Measurements from ENCODE around the gene NDUFA6. TPM values are rescaled to one million over a fixed set of nuclear protein-coding genes. Genes with fewer than 3 reads are reported as not detected.
A peak's percentile ranks its signal among the peaks of the same experiment; 100 is the strongest.

NDUFA6 gene
- total RNA-seq, 2 experiments from 2014 or later, result 52.8 to 59.8 TPM

GRCh38 chr22:42083119-42083518 lies 7.5 kb downstream of the NDUFA6 start:
- Mint-ChIP-seq H3K4me3 (peak overlapping the region; percentile 48), H3K27ac (peak overlapping the region; percentile 75), H3K9me3 (no peaks in the 10 kb centered on the region), H3K27me3 (no peaks in the 10 kb centered on the region), H3K4me1 (ENCODE audit: low read depth) (peaks cover 48% of the 10 kb centered on the region), H3K36me3 (ENCODE audit: low read depth) (peaks cover 64% of the 10 kb centered on the region)
- intact Hi-C loops (cut with DNase I, micrococcal nuclease), result loop anchor here in 1 of 2 experiments (10.0 kb wide), 1 partner anchor 442 kb away; no protein-coding TSS in a partner anchor
- ChIA-PET POLR2A (no interaction called here), CTCF (no interaction called here)
- TF ChIP-seq, protein P1, sequence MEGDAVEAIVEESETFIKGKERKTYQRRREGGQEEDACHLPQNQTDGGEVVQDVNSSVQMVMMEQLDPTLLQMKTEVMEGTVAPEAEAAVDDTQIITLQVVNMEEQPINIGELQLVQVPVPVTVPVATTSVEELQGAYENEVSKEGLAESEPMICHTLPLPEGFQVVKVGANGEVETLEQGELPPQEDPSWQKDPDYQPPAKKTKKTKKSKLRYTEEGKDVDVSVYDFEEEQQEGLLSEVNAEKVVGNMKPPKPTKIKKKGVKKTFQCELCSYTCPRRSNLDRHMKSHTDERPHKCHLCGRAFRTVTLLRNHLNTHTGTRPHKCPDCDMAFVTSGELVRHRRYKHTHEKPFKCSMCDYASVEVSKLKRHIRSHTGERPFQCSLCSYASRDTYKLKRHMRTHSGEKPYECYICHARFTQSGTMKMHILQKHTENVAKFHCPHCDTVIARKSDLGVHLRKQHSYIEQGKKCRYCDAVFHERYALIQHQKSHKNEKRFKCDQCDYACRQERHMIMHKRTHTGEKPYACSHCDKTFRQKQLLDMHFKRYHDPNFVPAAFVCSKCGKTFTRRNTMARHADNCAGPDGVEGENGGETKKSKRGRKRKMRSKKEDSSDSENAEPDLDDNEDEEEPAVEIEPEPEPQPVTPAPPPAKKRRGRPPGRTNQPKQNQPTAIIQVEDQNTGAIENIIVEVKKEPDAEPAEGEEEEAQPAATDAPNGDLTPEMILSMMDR (IDR thresholded peaks at IDR 0.05), result no peak
- ATAC-seq (ENCODE audit: poor library complexity) (no peak), DNase-seq (no peak)
- Histone ChIP-seq H3K27ac (ENCODE audit: low read depth in 1 of 2, low read length in 2 of 2) (no peak overlapping the region), H3K9me3 (ENCODE audit: control insufficient read depth in 1 of 2, insufficient read depth in 1 of 2, low read length in 2 of 2) (no peaks in the 10 kb centered on the region), H3K4me1 (ENCODE audit: insufficient read depth, low read length) (peaks cover 39% of the 10 kb centered on the region), H3K27me3 (ENCODE audit: control insufficient read depth in 1 of 2, insufficient read depth in 2 of 2, low read length in 2 of 2) (no peaks in the 10 kb centered on the region), H3K4me3 (ENCODE audit: low read length) (no peak overlapping the region), H3K36me3 (ENCODE audit: insufficient read depth, low read length) (peaks cover 55% of the 10 kb centered on the region)

GRCh38 chr22:42080287-42080686 lies 10.3 kb downstream of the NDUFA6 start:
- ATAC-seq (ENCODE audit: poor library complexity) (no peak), DNase-seq (peak in 4 of 14 experiments; percentile 30 to 52 (median 44))
- intact Hi-C loops (cut with DNase I, micrococcal nuclease), result loop anchor here (1.0 to 10.0 kb wide), 3 partner anchors 10 to 445 kb away; partner anchors contain the start of genes NDUFA6 (in 1 of the 2) and WBP2NL (in 1 of the 2)
- Mint-ChIP-seq H3K36me3 (ENCODE audit: low read depth) (peaks cover 42% of the 10 kb centered on the region), H3K27ac (peak overlapping the region; percentile 97), H3K4me1 (ENCODE audit: low read depth) (peaks cover 50% of the 10 kb centered on the region), H3K9me3 (no peaks in the 10 kb centered on the region), H3K27me3 (no peaks in the 10 kb centered on the region), H3K4me3 (peak overlapping the region; percentile 93)
- CTCF ChIA-PET, result interaction anchor here (0.5 to 4.4 kb wide), 4 partner anchors 10 to 118 kb away, joined by 3 to 49 read pairs (median 3); partner anchors contain the start of genes NAGA and NDUFA6
- Histone ChIP-seq H3K4me3 (ENCODE audit: low read length) (peak overlapping the region; percentile 73), H3K27me3 (ENCODE audit: control insufficient read depth in 1 of 2, insufficient read depth in 2 of 2, low read length in 2 of 2) (no peaks in the 10 kb centered on the region), H3K9me3 (ENCODE audit: control insufficient read depth in 1 of 2, insufficient read depth in 1 of 2, low read length in 2 of 2) (no peaks in the 10 kb centered on the region), H3K4me1 (ENCODE audit: insufficient read depth, low read length) (peaks cover 43% of the 10 kb centered on the region), H3K27ac (ENCODE audit: low read depth in 1 of 2, low read length in 2 of 2) (peak overlapping the region; percentile 98 to 99), H3K36me3 (ENCODE audit: insufficient read depth, low read length) (peaks cover 34% of the 10 kb centered on the region)
- POLR2A ChIA-PET, result interaction anchor here (0.5 to 4.5 kb wide), 20 partner anchors 10 to 699 kb away, joined by 3 to 161 read pairs (median 4); partner anchors contain the start of genes CCDC134, DESI1, MEI1 and NAGA
- TF ChIP-seq, protein P1 (IDR thresholded peaks at IDR 0.05), result no peak

DNA sequence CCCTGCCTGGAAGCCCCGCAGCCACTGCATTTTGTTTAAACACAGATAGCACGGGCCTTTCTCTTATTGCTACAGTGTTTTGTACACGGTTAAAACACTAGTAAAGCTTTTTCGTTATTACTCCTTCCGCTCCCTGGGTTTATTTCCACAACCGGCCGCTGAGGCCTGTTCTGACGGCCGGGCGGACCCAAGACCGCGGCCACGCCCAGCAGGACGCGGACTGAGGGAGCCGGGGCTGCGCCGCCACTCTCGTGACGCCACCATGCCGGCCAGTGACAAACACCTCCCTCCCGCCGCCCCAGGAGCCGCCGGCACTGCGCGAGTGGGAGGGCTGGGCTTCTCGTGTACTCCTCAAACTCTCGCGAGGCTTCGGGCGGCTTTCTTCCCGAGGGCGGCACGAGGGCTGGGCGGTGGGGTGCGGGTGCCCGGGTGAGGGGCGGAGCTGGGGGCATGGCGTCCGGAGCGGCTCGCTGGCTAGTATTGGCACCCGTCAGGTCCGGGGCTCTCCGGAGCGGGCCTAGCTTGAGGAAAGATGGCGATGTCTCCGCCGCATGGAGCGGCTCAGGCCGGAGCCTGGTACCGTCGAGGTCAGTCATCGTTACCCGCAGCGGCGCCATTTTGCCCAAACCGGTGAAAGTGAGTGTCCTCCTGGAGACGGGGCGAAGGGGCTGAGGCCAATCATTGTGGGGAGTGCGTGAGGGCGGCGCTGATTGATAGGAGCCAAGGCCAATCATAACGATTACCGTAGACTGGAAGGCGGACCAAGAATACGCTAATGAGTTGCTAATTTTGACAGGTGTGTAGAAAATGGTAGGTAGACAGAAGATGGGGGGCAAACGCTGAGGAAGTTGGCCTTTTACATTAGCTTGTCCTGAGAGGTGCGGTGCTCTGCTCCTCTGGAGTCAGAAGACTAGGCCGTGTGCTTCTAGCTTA lies 11.0 kb downstream of the NDUFA6 start, which contains the start of gene SMDT1:
Gene SMDT1 (plus strand): TSS at position 382 of the 933 bp plus-strand sequence. CDS start 69 bp downstream, at position 451.
- Mint-ChIP-seq H3K36me3 (ENCODE audit: low read depth) (peaks cover 37% of the 10 kb centered on the region), H3K27me3 (no peaks in the 10 kb centered on the region), H3K4me1 (ENCODE audit: low read depth) (peaks cover 56% of the 10 kb centered on the region), H3K4me3 (peak within 1 kb of the TSS; percentile 93), H3K9me3 (no peaks in the 10 kb centered on the region), H3K27ac (peak within 1 kb of the TSS; percentile 97)
- Histone ChIP-seq H3K27me3 (ENCODE audit: control insufficient read depth in 1 of 2, insufficient read depth in 2 of 2, low read length in 2 of 2) (no peaks in the 10 kb centered on the region), H3K4me1 (ENCODE audit: insufficient read depth, low read length) (peaks cover 50% of the 10 kb centered on the region), H3K4me3 (ENCODE audit: low read length) (peak within 1 kb of the TSS; percentile 73), H3K27ac (ENCODE audit: low read depth in 1 of 2, low read length in 2 of 2) (peak within 1 kb of the TSS; percentile 98 to 99), H3K9me3 (ENCODE audit: control insufficient read depth in 1 of 2, insufficient read depth in 1 of 2, low read length in 2 of 2) (no peaks in the 10 kb centered on the region), H3K36me3 (ENCODE audit: insufficient read depth, low read length) (peaks cover 27% of the 10 kb centered on the region)
- ATAC-seq (ENCODE audit: poor library complexity), result peak; percentile 91
- CTCF ChIA-PET, result interaction anchor here (0.9 to 4.4 kb wide), 4 partner anchors 10 to 364 kb away, joined by 3 to 49 read pairs (median 3); partner anchors contain the start of genes NAGA and NDUFA6
- POLR2A ChIA-PET, result interaction anchor here (0.6 to 4.5 kb wide), 27 partner anchors 10 to 778 kb away, joined by 3 to 161 read pairs (median 4); partner anchors contain the start of genes CCDC134, CENPM, DESI1 and MEI1
- DNase-seq, result peak; percentile 96 to 99 (median 98)
- intact Hi-C loops (cut with DNase I, micrococcal nuclease), result loop anchor here (1.0 to 10.0 kb wide), 6 partner anchors 11 to 535 kb away; partner anchors contain the start of genes NDUFA6 (in 2 of the 2), POLDIP3 (in 1 of the 2) and WBP2NL (in 1 of the 2)
- TF ChIP-seq, protein P1 (IDR thresholded peaks at IDR 0.05), result no peak

All from CD4-positive, alpha-beta T cell (primary cell).